IMR-90 (cell line): ENCODE measurements around the gene BAMBI. TPM values are rescaled to one million over a fixed set of nuclear protein-coding genes. Genes with fewer than 3 reads are reported as not detected.

Source experiments
- ATAC-seq: fragments of 200-7000 bp; cut with Tn5 transposase; 2 replicates; pipeline ENCODE4 v1.9.1; 2020; ENCODE audit warnings: low read depth, mild to moderate bottlenecking, moderate library complexity
- BruUV-seq: library from RNA; stranded (reverse); fragments of 400-500 nt; replicated peaks from 2 replicates; lab custom pipeline; 2021; lab: Mats Ljungman, UMichigan
- CTCF ChIA-PET: fragments of 300-600 bp; formaldehyde crosslinking; extraction: SDS; loops from one replicate; lab custom pipeline; 2021; ENCODE audit warnings: antibody characterized with exemption; lab: Yijun Ruan, JAX
- POLR2A ChIA-PET: fragments of 300-600 bp; sonication (Branson Sonifier 250); formaldehyde crosslinking; loops from one replicate; lab custom pipeline; 2022; ENCODE audit warnings: antibody characterized with exemption; ENCODE audit not compliant: unreplicated experiment; lab: Charles Lee
- DNase-seq: peaks from one replicate; pipeline ENCODE4 v3.0.0; 2013
- H2AFZ ChIP-seq: replicated peaks from 2 replicates; pipeline ENCODE3; 2013; ENCODE audit warnings: low read length, mild to moderate bottlenecking; ENCODE audit not compliant: poor library complexity
- H2AK5ac ChIP-seq: 2 replicates; pipeline ENCODE4 v1.6.1; 2013; ENCODE audit warnings: low read depth, low read length, inconsistent platforms
- H2AK9ac ChIP-seq: replicated peaks from 2 replicates; pipeline ENCODE3; 2013; ENCODE audit warnings: mild to moderate bottlenecking, low read depth, low read length, moderate library complexity; ENCODE audit not compliant: poor library complexity
- H2BK120ac ChIP-seq: 2 replicates; pipeline ENCODE4 v1.6.1; 2013; ENCODE audit warnings: low read depth, low read length, inconsistent platforms
- H2BK15ac ChIP-seq: 3 replicates; pipeline ENCODE4 v1.6.1; 2013; ENCODE audit warnings: low read depth, low read length, inconsistent platforms
- H2BK20ac ChIP-seq: 2 replicates; pipeline ENCODE4 v1.6.1; 2013; ENCODE audit warnings: low read depth, mild to moderate bottlenecking, inconsistent platforms, low read length, moderate library complexity
- H2BK5ac ChIP-seq: 2 replicates; pipeline ENCODE4 v1.6.1; 2013; ENCODE audit warnings: mild to moderate bottlenecking, low read depth, low read length, inconsistent platforms; ENCODE audit not compliant: poor library complexity, severe bottlenecking
- H3K14ac ChIP-seq: replicated peaks from 2 replicates; pipeline ENCODE4 v1.6.1; 2013; ENCODE audit warnings: low read depth, low read length, inconsistent platforms
- H3K18ac ChIP-seq: 2 replicates; pipeline ENCODE4 v1.6.1; 2013; ENCODE audit warnings: low read depth, low read length, control low read depth
- H3K23ac ChIP-seq: 2 replicates; pipeline ENCODE4 v1.6.1; 2013; ENCODE audit warnings: low read depth, low read length, inconsistent platforms
- H3K27ac ChIP-seq: 2 replicates; pipeline ENCODE4 v1.5.1; 2013; ENCODE audit warnings: mild to moderate bottlenecking, control low read depth, low read length; ENCODE audit not compliant: insufficient read depth
- H3K27me3 ChIP-seq: 2 replicates; pipeline ENCODE4 v1.6.1; 2013; ENCODE audit warnings: low read length; ENCODE audit not compliant: control insufficient read depth, insufficient read depth
- H3K36me3 ChIP-seq: 2 replicates; pipeline ENCODE4 v1.6.1; 2013; ENCODE audit warnings: low read length, mixed read lengths; ENCODE audit not compliant: control insufficient read depth, insufficient read depth
- H3K4ac ChIP-seq: 2 replicates; pipeline ENCODE4 v1.6.1; 2013; ENCODE audit warnings: low read depth, low read length, inconsistent platforms
- H3K4me1 ChIP-seq: 2 replicates; pipeline ENCODE4 v1.6.1; 2013; ENCODE audit warnings: low read length, mixed read lengths; ENCODE audit not compliant: control insufficient read depth, insufficient read depth
- H3K4me2 ChIP-seq: 2 replicates; pipeline ENCODE4 v1.6.1; 2013; ENCODE audit warnings: low read depth, mild to moderate bottlenecking, control low read depth, low read length, moderate library complexity
- H3K4me3 ChIP-seq: 2 replicates; pipeline ENCODE4 v1.5.1; 2013; ENCODE audit warnings: low read depth, mild to moderate bottlenecking, control low read depth, low read length, moderate library complexity; ENCODE audit not compliant: insufficient read depth
- H3K56ac ChIP-seq: 2 replicates; pipeline ENCODE4 v1.6.1; 2013; ENCODE audit warnings: low read length, inconsistent platforms; ENCODE audit not compliant: insufficient read depth; ENCODE audit errors: extremely low read depth
- H3K79me1 ChIP-seq, 2 experiments: 2 replicates each; pipeline ENCODE4 v1.6.1; 2013; ENCODE audit warnings: low read length in 2 of 2, inconsistent platforms in 1 of 2, low read depth in 1 of 2
- H3K9ac ChIP-seq: 2 replicates; pipeline ENCODE4 v1.6.1; 2013; ENCODE audit warnings: low read depth, low read length, control low read depth
- H3K9me1 ChIP-seq: 2 replicates; pipeline ENCODE4 v1.6.1; 2013; ENCODE audit warnings: low read length, inconsistent platforms; ENCODE audit not compliant: insufficient read depth
- H3K9me3 ChIP-seq: 2 replicates; pipeline ENCODE4 v1.6.1; 2013; ENCODE audit warnings: low read length; ENCODE audit not compliant: control insufficient read depth, insufficient read depth
- H4K20me1 ChIP-seq: 2 replicates; pipeline ENCODE4 v1.6.1; 2013; ENCODE audit warnings: low read length, inconsistent platforms; ENCODE audit not compliant: insufficient read depth
- H4K5ac ChIP-seq: 2 replicates; pipeline ENCODE4 v1.6.1; 2013; ENCODE audit warnings: mild to moderate bottlenecking, low read depth, low read length, control low read depth
- H4K8ac ChIP-seq, 2 experiments: 2 replicates each; pipeline ENCODE4 v1.6.1; 2013; ENCODE audit warnings: low read depth in 2 of 2, low read length in 2 of 2, control low read depth in 1 of 2, inconsistent platforms in 1 of 2
- H4K91ac ChIP-seq: 2 replicates; pipeline ENCODE4 v1.6.1; 2013; ENCODE audit warnings: low read depth, low read length, inconsistent platforms; ENCODE audit not compliant: insufficient read depth
- BHLHE40 ChIP-seq: fragments of 150-350 bp; IDR thresholded peaks from 2 replicates; pipeline ENCODE4 v1.6.1; 2016; ENCODE audit warnings: mild to moderate bottlenecking, low read depth, low read length
- CHD1 ChIP-seq: IDR thresholded peaks from 2 replicates; pipeline ENCODE4 v1.6.1; 2012; ENCODE audit warnings: low read depth, low read length, improper control_type of control experiment
- CTCF ChIP-seq: conservative IDR thresholded peaks from 2 replicates; pipeline ENCODE4 v1.5.1; 2012; ENCODE audit warnings: mild to moderate bottlenecking, low read depth, low read length, improper control_type of control experiment
- FOS ChIP-seq: fragments of 150-350 bp; IDR thresholded peaks from 2 replicates; pipeline ENCODE4 v1.6.1; 2016; ENCODE audit warnings: low read depth, low read length
- MAFK ChIP-seq: IDR thresholded peaks from 2 replicates; pipeline ENCODE4 v1.6.1; 2012; ENCODE audit warnings: low read depth, low read length, improper control_type of control experiment
- MAZ ChIP-seq: IDR thresholded peaks from 2 replicates; pipeline ENCODE4 v1.6.1; 2012; ENCODE audit warnings: low read depth, mild to moderate bottlenecking, low read length, improper control_type of control experiment, moderate library complexity, borderline replicate concordance
- MXI1 ChIP-seq: IDR thresholded peaks from 2 replicates; pipeline ENCODE4 v1.6.1; 2012; ENCODE audit warnings: low read depth, mild to moderate bottlenecking, low read length, moderate library complexity, borderline replicate concordance
- NFE2L2 ChIP-seq: fragments of 150-350 bp; IDR thresholded peaks from 2 replicates; pipeline ENCODE4 v1.6.1; 2016; ENCODE audit warnings: low read depth, mild to moderate bottlenecking, low read length
- POLR2A ChIP-seq: IDR thresholded peaks from 2 replicates; pipeline ENCODE4 v1.6.1; 2012; ENCODE audit warnings: mild to moderate bottlenecking, low read depth, low read length
- RAD21 ChIP-seq: IDR thresholded peaks from 2 replicates; pipeline ENCODE4 v1.6.1; 2012; ENCODE audit warnings: low read length, improper control_type of control experiment
- RCOR1 ChIP-seq: IDR thresholded peaks from 2 replicates; pipeline ENCODE4 v1.6.1; 2012; ENCODE audit warnings: mild to moderate bottlenecking, low read length, improper control_type of control experiment; ENCODE audit not compliant: insufficient replicate concordance
- SMC3 ChIP-seq: fragments of 150-350 bp; IDR thresholded peaks from 2 replicates; pipeline ENCODE4 v1.6.1; 2016; ENCODE audit warnings: low read depth, mild to moderate bottlenecking, antibody characterized with exemption, low read length, moderate library complexity
- whole genome bisulfite sequencing, 2 experiments: methylation state at CpG; one replicate each; pipeline versions ENCODE4 v1.1.5 to v1.1.7; 2013; ENCODE audit warnings: missing lambda C conversion rate in 2 of 2; ENCODE audit not compliant: insufficient read length in 1 of 2; ENCODE audit errors: extremely low coverage in 2 of 2; 5-methylcytosine and 5-hydroxymethylcytosine counted together
- dilution Hi-C: fragments of 300-500 bp; cut with HindIII; formaldehyde crosslinking; loops from one replicate; pipeline ENCODE4 v1.14.3; 2018; ENCODE audit warnings: low sequenced_read_pairs; ENCODE audit not compliant: unreplicated experiment
- in situ Hi-C: fragments of 300-500 bp; cut with MboI; formaldehyde crosslinking; loops from 3 replicates; pipeline ENCODE4 v1.14.3; 2019; ENCODE audit warnings: low sequenced_read_pairs, inconsistent platforms, mixed read lengths
- intact Hi-C: fragments of 100-400 bp; cut with micrococcal nuclease; formaldehyde crosslinking; loops from 2 replicates; pipeline ENCODE4 v1.10.0; 2022
- polyA plus RNA-seq, 3 experiments: library from polyadenylated mRNA; depleted of rRNA; stranded (reverse); fragments of >200 nt; gene quantifications; 2 replicates each; pipeline ENCODE4 v1.2.3, GENCODE V29; 2012; ENCODE audit warnings: low replicate concordance in 1 of 3
- total RNA-seq: library from RNA; depleted of rRNA; stranded (reverse); fragments of >200 nt; gene quantifications from 2 replicates; pipeline ENCODE4 v1.2.3, GENCODE V29; 2012
- TF ChIP-seq, protein P1 (sequence below): fragments of 150-350 bp; IDR thresholded peaks from 2 replicates; pipeline ENCODE4 v1.6.1; 2016; ENCODE audit warnings: low read depth, mild to moderate bottlenecking, low read length, moderate library complexity, borderline replicate concordance
- TF ChIP-seq, protein P2 (sequence below): fragments of 150-350 bp; IDR thresholded peaks from 2 replicates; pipeline ENCODE4 v1.6.1; 2017; ENCODE audit warnings: mild to moderate bottlenecking, antibody characterized with exemption, low read length, low read depth

Gene BAMBI
- total and polyA plus RNA-seq, 2 of the 4 experiments (the other 2 are of a cell fraction): 14.4 to 19.4 TPM

DNA sequence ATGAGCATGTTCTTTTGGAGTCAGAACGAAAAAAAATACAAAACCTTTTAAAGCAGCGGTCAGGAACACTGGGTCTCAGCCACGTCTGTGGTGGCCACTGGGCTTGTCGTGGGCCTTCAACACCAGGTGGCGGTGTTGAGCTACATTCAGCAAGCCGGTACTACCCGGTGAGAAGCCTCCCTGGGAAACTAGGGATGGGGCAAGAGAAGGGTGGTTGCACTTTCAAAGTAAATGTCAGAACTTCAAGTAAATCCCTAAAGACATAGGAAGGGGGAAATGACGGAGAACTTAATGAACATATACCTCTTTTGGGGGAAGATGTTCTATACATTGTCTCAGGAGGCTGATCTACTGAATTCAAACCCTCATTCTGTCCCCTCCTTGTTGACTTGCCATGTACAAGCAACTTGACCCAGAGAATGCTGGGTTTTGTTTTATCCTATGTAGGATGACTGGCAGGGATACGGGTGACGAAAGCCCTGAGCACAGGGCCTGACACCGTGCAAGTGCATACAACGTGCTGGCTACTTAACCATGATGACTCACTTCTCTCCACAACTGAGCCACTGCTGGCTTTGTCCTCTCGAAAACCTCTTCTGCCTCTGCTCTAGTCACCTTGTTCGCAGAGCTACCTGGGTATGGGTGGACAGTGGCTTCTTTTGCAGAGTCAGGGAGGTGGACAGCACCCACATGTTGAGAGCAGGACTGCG, 49.0 kb upstream of the BAMBI start:
- peaks cover 2% of the 10 kb centered on the region; the same call in 1 of the 2 replicates for H3K4me1 ChIP-seq
- H3K27me3 ChIP-seq: peaks cover 9% of the 10 kb centered on the region; the same call in 1 of the 2 replicates
- H3K14ac ChIP-seq: no peak overlapping the region
- H2AK9ac ChIP-seq: no peak overlapping the region
- ATAC-seq (peak; percentile 89), DNase-seq (peak; percentile 79)
- intact Hi-C loops: loop anchor here (1.0 to 5.0 kb wide), 5 partner anchors 32 to 820 kb away; no protein-coding TSS in a partner anchor
- no peak overlapping the region; the same call in 1 of the 2 replicates for H3K4ac ChIP-seq
- ChIA-PET POLR2A (no interaction called here), CTCF (interaction anchor here (1.1 to 1.5 kb wide), 2 partner anchors 36 to 765 kb away, joined by 4 to 6 read pairs; no protein-coding TSS in a partner anchor)
- no peak overlapping the region for H4K5ac ChIP-seq
- no peaks in the 10 kb centered on the region; the same call in 1 of the 2 replicates for H3K9me1 ChIP-seq
- H3K56ac ChIP-seq: no peak overlapping the region
- H4K91ac ChIP-seq: no peak overlapping the region
- peak overlapping the region; percentile 26; the same call in 1 of the 2 replicates for H3K4me2 ChIP-seq
- H3K4me3 ChIP-seq: no peak overlapping the region
- BruUV-seq: no TSS peak
- no peaks in the 10 kb centered on the region for H3K9me3 ChIP-seq
- no peak overlapping the region for H3K23ac ChIP-seq
- dilution Hi-C loops: no loop called here
- H2BK5ac ChIP-seq: no peak overlapping the region
- H4K20me1 ChIP-seq: peaks cover 3% of the 10 kb centered on the region; the same call in 1 of the 2 replicates
- no peak overlapping the region for H2BK20ac ChIP-seq
- no peak overlapping the region for H4K8ac ChIP-seq
- no peak overlapping the region for H3K27ac ChIP-seq
- 0% methylated on average over 1 of the region's 15 CpGs; no CpG with 5 or more reads in 1 of the 2 experiments for WGBS, 2 experiments
- no peaks in the 10 kb centered on the region for H3K36me3 ChIP-seq
- H2BK120ac ChIP-seq: no peak overlapping the region
- H3K79me1 ChIP-seq: no peaks in the 10 kb centered on the region
- H3K9ac ChIP-seq: no peak overlapping the region
- no peak overlapping the region for H3K18ac ChIP-seq
- peak overlapping the region; percentile 35 for H2AFZ ChIP-seq
- no peak overlapping the region for H2BK15ac ChIP-seq
- H2AK5ac ChIP-seq: no peak overlapping the region
- in situ Hi-C loops: no loop called here
- TF ChIP-seq CHD1: no peak
- no peak for TF ChIP-seq POLR2A
- no peak for TF ChIP-seq RCOR1
- no peak for TF ChIP-seq MAFK
- TF ChIP-seq, protein P1, sequence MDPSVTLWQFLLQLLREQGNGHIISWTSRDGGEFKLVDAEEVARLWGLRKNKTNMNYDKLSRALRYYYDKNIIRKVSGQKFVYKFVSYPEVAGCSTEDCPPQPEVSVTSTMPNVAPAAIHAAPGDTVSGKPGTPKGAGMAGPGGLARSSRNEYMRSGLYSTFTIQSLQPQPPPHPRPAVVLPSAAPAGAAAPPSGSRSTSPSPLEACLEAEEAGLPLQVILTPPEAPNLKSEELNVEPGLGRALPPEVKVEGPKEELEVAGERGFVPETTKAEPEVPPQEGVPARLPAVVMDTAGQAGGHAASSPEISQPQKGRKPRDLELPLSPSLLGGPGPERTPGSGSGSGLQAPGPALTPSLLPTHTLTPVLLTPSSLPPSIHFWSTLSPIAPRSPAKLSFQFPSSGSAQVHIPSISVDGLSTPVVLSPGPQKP: no peak
- no peak; the same call in 1 of the 2 replicates for TF ChIP-seq NFE2L2
- TF ChIP-seq RAD21: peak; percentile 92
- peak; percentile 95 for TF ChIP-seq CTCF
- TF ChIP-seq SMC3: peak; percentile 85
- TF ChIP-seq, protein P2, sequence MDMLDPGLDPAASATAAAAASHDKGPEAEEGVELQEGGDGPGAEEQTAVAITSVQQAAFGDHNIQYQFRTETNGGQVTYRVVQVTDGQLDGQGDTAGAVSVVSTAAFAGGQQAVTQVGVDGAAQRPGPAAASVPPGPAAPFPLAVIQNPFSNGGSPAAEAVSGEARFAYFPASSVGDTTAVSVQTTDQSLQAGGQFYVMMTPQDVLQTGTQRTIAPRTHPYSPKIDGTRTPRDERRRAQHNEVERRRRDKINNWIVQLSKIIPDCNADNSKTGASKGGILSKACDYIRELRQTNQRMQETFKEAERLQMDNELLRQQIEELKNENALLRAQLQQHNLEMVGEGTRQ: no peak
- TF ChIP-seq BHLHE40: peak; percentile 71
- TF ChIP-seq MAZ: 0 out of 2 replicates have a peak, but pooled peaks have one; percentile 9
- TF ChIP-seq FOS: peak; percentile 51; the same call in 1 of the 2 replicates
- TF ChIP-seq MXI1: no peak
